Measurements from ENCODE around the gene PTCD3.

The PTCD3 gene

GRCh38 chr2:86087936-86088850 is 17.8 kb upstream of the PTCD3 start:
- DNase-seq: no peak

GRCh38 chr2:86094229-86094628 is 11.8 kb upstream of the PTCD3 start:
- no peak for DNase-seq

GRCh38 chr2:86097114-86097896 is 8.7 kb upstream of the PTCD3 start:
- DNase-seq: no peak

GRCh38 chr2:86097913-86098312 is 8.1 kb upstream of the PTCD3 start:
- DNase-seq: no peak

GRCh38 chr2:86102157-86102556 is 3.9 kb upstream of the PTCD3 start:
- DNase-seq: no peak

- DNase-seq: peak; percentile 91
Measured at GRCh38 chr2:86105252-86105968, 625 bp upstream of the PTCD3 start, which contains the start of gene POLR1A. Gene POLR1A (minus strand): TSS chr2:86105886. CDS start chr2:86105776, 110 bp downstream.

GRCh38 chr2:86107031-86107430 is 996 bp downstream of the PTCD3 start:
- DNase-seq: no peak

- DNase-seq: no peak
Measured at GRCh38 chr2:86118130-86118529, 12.1 kb downstream of the PTCD3 start.

- no peak for DNase-seq
Measured at GRCh38 chr2:86123328-86123925, 17.4 kb downstream of the PTCD3 start.

- DNase-seq: no peak
Measured at GRCh38 chr2:86124683-86125082, 18.6 kb downstream of the PTCD3 start.

- DNase-seq: no peak
Measured at GRCh38 chr2:86134709-86135108, 28.7 kb downstream of the PTCD3 start.

- DNase-seq: no peak
Measured at GRCh38 chr2:86135653-86136052, 29.6 kb downstream of the PTCD3 start.

- no peak for DNase-seq
Measured at GRCh38 chr2:86136141-86136540, 30.1 kb downstream of the PTCD3 start.

- no peak for DNase-seq
Measured at GRCh38 chr2:86138736-86139625, 32.9 kb downstream of the PTCD3 start.

- no peak for DNase-seq
Measured at GRCh38 chr2:86139981-86140380, 33.9 kb downstream of the PTCD3 start.

- DNase-seq: no peak
Measured at GRCh38 chr2:86140969-86141392, 34.9 kb downstream of the PTCD3 start.

- DNase-seq: no peak
Measured at GRCh38 chr2:86142436-86143257, 36.6 kb downstream of the PTCD3 start.

GRCh38 chr2:86143307-86143706 is 37.3 kb downstream of the PTCD3 start:
- DNase-seq: no peak

- DNase-seq: no peak
Measured at GRCh38 chr2:86143926-86144685, 38.1 kb downstream of the PTCD3 start.

GRCh38 chr2:86147793-86148192 is 41.8 kb downstream of the PTCD3 start:
- no peak for DNase-seq

Data from fibroblast of upper back skin (primary cell).